ENCODE measurements around the gene GCC2.

The GCC2 gene

DNA sequence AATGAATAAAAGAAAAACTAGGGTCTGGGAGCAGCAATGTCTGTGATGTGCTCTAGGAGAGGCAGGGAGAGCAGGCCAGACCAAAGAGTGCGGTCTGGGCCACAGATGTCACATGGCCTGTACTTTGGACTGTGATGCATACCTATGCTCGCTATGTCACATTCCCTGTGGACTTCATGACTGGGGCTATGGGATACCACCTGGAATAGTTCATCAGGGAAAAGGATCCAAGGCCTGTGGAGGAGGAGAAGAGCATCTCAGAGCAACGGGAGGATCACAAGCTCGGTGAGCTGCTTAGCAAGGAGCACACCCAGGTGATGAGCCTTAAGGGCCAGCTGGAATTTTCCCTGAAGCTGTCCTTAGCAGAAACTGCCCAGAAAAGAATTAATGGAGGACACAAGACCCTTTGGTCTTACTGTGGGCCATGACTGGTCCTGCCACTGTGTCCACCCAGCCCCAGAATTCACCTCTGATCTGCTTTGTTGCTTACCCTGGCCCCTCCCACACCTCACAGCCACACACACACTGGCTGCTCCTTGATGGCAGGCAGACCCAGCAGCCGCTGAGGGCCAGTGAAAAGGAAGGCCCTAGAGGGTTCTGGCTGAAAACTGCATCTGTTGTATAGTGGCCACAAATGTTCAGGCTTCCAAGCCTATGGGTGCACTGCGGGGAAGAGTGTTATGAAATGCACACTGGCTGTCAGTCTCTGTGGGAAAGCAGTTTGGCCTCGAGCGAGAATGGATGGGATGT, 25.3 kb upstream of the GCC2 start:
- TF ChIP-seq, protein P1, sequence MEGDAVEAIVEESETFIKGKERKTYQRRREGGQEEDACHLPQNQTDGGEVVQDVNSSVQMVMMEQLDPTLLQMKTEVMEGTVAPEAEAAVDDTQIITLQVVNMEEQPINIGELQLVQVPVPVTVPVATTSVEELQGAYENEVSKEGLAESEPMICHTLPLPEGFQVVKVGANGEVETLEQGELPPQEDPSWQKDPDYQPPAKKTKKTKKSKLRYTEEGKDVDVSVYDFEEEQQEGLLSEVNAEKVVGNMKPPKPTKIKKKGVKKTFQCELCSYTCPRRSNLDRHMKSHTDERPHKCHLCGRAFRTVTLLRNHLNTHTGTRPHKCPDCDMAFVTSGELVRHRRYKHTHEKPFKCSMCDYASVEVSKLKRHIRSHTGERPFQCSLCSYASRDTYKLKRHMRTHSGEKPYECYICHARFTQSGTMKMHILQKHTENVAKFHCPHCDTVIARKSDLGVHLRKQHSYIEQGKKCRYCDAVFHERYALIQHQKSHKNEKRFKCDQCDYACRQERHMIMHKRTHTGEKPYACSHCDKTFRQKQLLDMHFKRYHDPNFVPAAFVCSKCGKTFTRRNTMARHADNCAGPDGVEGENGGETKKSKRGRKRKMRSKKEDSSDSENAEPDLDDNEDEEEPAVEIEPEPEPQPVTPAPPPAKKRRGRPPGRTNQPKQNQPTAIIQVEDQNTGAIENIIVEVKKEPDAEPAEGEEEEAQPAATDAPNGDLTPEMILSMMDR (IDR thresholded peaks at IDR 0.05), result no peak

DNA sequence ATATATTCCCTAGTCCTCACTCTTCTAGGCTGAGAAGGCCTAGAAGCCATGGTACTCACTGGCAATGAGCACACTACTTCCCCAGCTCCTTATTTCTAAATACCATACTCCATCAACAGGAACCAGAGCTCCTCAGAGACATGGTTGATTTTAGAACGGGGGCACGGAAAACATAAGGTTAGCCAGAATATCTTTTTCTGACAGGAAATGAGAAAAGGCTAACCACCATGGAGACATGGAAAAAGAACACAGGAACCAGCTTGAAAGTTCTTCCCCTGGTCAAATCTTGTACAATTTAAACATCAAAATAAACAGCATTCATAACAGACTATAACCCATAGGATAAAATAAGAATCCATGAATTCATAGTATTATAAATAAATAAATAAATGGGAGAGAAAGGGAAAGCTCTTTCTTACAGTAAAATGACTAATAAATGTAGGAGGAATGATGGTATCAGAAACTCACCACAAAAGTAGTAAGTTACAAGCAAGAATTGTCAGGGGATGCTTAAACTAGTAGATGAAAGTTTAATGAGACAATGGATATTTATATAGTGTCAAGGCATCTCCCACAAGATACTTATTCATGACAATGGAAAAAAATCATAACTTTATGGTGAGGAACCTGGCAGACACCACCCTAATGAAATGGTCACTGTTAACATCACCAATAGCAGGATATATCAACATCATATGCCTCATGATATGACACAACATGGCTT, 20.6 kb upstream of the GCC2 start:
- TF ChIP-seq, protein P1 (IDR thresholded peaks at IDR 0.05), result no peak

DNA sequence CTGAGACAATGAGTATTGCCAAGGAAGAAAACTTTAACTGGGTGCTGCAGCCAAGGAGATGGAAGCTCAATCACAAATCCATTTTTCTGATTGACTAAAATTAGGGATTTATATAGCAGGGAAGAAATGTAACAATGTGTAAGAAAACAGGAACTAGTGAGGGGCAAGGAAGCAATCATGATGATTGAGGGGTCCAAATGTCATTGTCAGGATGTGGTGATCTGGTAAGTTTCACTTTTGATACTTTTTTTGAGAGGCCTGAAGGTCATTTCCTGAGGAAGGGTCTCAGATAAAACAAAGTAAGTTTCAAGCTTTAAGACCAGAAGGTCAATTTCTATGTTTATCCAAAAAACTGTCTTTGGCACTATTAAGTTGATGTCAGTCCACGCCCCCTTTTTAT, 12.0 kb upstream of the GCC2 start:
- TF ChIP-seq, protein P1 (IDR thresholded peaks at IDR 0.05), result no peak

DNA sequence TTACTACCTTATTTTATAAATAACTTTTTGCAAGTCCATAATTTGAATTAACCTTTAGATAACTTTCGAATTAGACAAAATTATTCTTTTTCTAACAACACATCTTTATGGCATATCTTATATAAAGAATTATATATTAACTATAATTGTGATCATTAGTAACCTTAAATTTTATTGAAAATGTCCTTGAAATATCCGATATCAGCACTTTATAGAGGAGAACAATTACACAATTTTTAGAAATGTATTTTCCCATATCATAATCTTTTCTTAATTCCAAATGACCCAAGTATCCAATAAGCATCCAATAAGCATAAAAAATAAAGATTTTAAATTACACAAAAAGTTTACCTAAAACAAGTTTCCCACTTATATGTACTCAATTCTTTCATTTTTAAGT, 7.3 kb upstream of the GCC2 start:
- TF ChIP-seq, protein P1 (IDR thresholded peaks at IDR 0.05), result no peak

DNA sequence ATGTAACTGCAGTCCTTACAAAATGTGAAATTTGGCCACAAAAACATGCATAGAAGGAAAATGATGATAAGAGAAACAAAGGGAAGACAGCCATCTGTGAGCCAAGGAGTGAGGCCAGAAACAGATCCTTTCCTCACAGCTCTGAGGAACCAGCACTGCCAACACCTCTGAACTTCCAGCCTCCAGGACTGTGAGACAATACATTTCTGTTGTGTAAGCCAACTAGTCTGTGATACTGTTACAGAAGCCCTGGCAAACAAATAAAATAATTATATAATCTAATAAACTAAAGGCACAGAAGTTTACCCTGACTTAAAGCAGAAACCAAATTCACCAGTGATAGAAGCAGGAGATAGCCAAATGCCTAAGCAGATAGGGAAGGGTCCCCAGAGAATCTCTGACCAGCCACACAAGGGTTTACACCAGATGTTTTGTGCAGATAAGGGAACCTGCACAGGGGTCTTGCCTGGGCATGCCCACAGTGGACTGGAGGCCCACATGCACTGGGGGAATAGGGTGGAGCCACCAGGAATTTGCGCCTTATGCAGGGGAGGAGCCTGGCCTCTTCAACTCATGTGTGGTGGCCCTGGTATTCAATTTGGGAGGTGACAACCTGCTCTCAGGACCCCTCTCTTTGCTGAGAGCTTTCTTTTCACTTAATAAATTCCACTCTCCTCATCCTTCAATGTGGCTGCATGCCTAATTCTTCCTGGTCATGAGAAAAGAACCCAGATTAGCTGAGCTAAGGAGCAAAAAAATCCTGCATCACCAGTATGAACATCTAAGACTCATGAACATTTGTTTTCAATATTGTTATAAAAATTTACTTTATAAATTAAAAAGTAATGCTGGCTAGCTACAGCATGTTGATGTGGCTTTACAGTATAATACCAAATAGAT, 3.8 kb upstream of the GCC2 start:
- TF ChIP-seq, protein P1 (IDR thresholded peaks at IDR 0.05), result no peak

DNA sequence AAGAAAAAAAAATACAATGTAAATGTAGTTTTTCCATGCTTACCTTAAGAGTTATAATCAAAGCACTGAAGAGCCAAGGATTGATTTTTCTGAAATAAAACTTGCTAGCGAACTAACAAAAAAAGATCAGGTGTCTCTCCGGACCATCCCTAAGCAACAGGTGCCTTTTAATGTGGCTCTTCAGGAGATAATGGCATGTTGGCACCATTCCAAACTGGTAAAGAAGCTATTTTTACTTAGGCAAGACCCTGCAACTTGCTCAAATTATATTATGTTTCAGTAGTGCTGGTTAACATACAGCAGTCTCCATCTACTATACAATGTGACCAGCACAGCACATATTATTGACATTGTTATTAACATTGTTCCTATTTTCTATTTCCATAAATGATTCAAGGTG, 2.3 kb upstream of the GCC2 start:
- TF ChIP-seq, protein P1 (IDR thresholded peaks at IDR 0.05), result no peak

DNA sequence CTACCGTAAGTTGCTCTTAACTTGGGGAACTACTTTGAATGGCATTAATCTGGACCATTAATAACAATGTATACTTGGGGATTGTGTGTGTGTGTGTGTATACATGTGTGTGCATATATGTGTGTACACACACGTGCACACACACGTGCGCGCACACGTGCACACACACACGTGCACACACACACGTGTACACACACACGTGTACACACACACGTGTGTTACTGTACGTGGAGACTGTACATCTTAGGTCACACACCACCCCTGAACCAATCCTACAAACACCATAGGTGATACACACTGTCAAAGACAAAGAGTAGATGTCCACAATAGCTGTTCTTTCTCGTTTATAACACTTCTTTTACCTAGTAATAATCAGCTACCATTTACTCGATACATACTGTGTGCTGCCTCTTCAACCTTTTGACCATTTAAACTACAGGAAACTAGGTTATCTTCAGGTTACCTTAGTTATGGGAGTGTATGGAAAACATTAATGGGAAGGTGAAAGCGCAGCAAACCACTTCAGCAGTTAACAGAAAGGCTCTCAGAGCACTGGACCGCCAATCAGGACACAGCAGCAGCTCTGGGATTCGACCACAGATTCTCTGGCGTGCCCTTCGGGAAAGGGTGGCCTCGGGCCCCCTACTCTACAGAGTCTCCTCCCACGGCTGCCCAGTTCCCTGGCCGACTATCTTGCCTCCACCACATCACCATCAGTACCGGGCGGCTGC, 894 bp upstream of the GCC2 start:
- TF ChIP-seq, protein P1 (IDR thresholded peaks at IDR 0.05), result no peak

Measured in LNCAP (cell line).